Cerebellar cortex (tissue), 1 donor: ENCODE measurements around the gene COIL.
A peak's percentile ranks its signal among the peaks of the same experiment; 100 is the strongest.

ENCODE experiments used
- DNase-seq: peaks from one replicate; pipeline ENCODE4 v3.0.0-alpha.2; 2015; ENCODE audit warnings: low spot score

Gene COIL

GRCh38 chr17:56935461-56935860 lies 25.4 kb downstream of the COIL start:
- no peak for DNase-seq

- no peak for DNase-seq
Observed at GRCh38 chr17:56934280-56934679, 26.6 kb downstream of the COIL start.

GRCh38 chr17:56933868-56934267 lies 27.0 kb downstream of the COIL start:
- no peak for DNase-seq

- DNase-seq, result no peak
Observed at GRCh38 chr17:56933151-56933745, 27.6 kb downstream of the COIL start.

- no peak for DNase-seq
Observed at GRCh38 chr17:56930739-56931337, 30.0 kb downstream of the COIL start.

- peak; percentile 14 for DNase-seq
Observed at GRCh38 chr17:56929362-56929969, 31.4 kb downstream of the COIL start.

GRCh38 chr17:56928586-56928985 lies 32.3 kb downstream of the COIL start:
- DNase-seq, result no peak

GRCh38 chr17:56926704-56927103 lies 34.1 kb downstream of the COIL start:
- DNase-seq, result no peak

GRCh38 chr17:56926270-56926669 lies 34.6 kb downstream of the COIL start:
- no peak for DNase-seq

GRCh38 chr17:56925088-56925487 lies 35.8 kb downstream of the COIL start:
- no peak for DNase-seq

- DNase-seq, result no peak
Observed at GRCh38 chr17:56919717-56920116, 41.1 kb downstream of the COIL start.

- no peak for DNase-seq
Observed at GRCh38 chr17:56918916-56919315, 41.9 kb downstream of the COIL start.

- DNase-seq, result no peak
Observed at GRCh38 chr17:56917559-56918296, 43.1 kb downstream of the COIL start.

- no peak for DNase-seq
Observed at GRCh38 chr17:56914581-56915273, 46.1 kb downstream of the COIL start.

- peak; percentile 84 for DNase-seq
Observed at GRCh38 chr17:56913867-56914580, 46.8 kb downstream of the COIL start, which contains the start of gene TRIM25. Gene TRIM25, minus strand, starts transcription at chr17:56914049. Its CDS starts 61 bp downstream, at chr17:56913988.

- peak; percentile 22 for DNase-seq
Observed at GRCh38 chr17:56913353-56913866, 47.4 kb downstream of the COIL start.

GRCh38 chr17:56913000-56913311 lies 47.9 kb downstream of the COIL start:
- no peak for DNase-seq

- no peak for DNase-seq
Observed at GRCh38 chr17:56912105-56912999, 48.5 kb downstream of the COIL start.

GRCh38 chr17:56910509-56911235 lies 50.2 kb downstream of the COIL start:
- DNase-seq, result no peak
